Bladder microvascular endothelial cell (primary cell): Measurements from ENCODE around the gene ACVR1C. TPM values are rescaled to one million over a fixed set of nuclear protein-coding genes. Genes with fewer than 3 reads are reported as not detected.

ENCODE experiments used
- total RNA-seq: library from RNA; depleted of rRNA; stranded (reverse); fragments of >200 nt; gene quantifications from 2 replicates; pipeline ENCODE4 v1.2.3, GENCODE V29; 2014

Gene ACVR1C
- total RNA-seq = under 0.01 TPM in 1 of 2 replicates, not detected in the other

GRCh38 chr2:157628477-157629415, at the start of gene ACVR1C:
ACVR1C (minus strand) TSS chr2:157628864; CDS start chr2:157628644, 220 bp downstream.

Other genes with a start within 250 kb of the ACVR1C start
- not detected in 2 replicates for gene CYTIP, start 184.8 kb downstream of the ACVR1C start, total RNA-seq
- 8.1 and 26.6 TPM in 2 replicates for gene ACVR1, start 247.5 kb upstream of the ACVR1C start, total RNA-seq